ENCODE data around the gene ANKK1.

The ANKK1 gene

DNA sequence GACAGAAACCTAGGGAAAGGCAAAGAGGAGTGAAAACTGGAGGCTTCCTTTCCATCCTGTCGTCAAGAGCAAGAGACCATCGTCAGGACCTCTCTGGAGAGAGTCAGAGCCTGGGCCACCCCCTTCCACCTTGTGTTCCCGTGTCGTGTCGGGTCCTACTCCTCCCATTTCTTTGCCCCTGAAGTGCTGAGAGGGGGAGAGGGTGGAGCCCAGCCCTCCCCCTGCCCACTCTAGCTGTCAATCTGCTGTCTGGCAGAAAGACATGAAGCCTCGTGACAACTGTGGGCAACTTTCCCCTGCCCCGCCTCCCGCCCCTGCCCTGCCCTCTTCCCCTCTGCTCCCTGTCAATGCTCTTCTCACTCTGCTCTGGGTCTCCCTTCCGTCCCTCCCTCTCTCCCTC lies 20.6 kb downstream of the ANKK1 start:
- DNase-seq (ENCODE audit: low read depth in 2 of 3, low spot score in 2 of 3): no peak

GRCh38 chr11:113408887-113409286 lies 21.3 kb downstream of the ANKK1 start:
- no peak for DNase-seq (ENCODE audit: low read depth in 2 of 3, low spot score in 2 of 3)

DNA sequence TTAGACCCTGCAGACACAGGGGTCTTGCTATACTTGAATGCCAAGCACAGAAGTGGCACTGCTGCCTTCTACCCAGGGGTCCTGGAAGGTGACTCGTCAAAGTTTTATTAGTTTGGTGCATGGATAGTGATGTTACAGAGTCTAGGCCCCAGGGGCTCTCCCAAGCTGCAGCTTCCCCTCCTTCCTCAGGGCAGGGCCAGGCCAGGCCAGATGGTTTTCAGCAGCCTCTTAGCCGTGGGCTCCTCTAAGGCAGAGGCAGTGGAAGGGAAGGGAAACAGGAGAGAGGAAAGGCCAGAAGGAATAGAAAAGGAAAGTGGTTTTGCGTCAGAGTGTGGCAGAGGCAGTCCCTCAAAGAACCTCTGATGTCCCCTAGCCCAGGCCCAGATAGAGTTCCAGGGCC lies 21.9 kb downstream of the ANKK1 start:
- DNase-seq (ENCODE audit: low read depth in 2 of 3, low spot score in 2 of 3): no peak

- DNase-seq (ENCODE audit: low read depth in 2 of 3, low spot score in 2 of 3): no peak
Observed at GRCh38 chr11:113410414-113411135, 23.0 kb downstream of the ANKK1 start.

DNA sequence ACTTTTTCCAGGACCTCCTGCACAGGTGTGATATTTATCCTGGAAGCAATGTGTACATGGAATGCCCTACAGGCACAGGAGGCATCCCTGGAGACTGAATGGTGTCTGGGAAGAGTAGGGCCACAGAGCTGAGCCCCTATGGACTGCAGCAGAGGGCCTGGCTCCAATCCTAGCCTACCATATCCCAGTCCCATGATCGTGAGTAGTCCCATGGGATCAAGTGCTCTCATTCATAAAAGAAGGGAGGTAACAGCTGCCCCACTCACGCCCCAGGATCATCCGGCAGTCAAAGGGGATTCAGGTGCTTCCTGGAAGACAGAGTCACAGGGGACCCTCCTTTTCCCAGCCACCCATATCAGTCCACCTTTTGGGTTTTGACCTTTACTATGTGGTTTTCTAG lies 24.0 kb downstream of the ANKK1 start:
- DNase-seq (ENCODE audit: low read depth in 2 of 3, low spot score in 2 of 3): no peak

DNA sequence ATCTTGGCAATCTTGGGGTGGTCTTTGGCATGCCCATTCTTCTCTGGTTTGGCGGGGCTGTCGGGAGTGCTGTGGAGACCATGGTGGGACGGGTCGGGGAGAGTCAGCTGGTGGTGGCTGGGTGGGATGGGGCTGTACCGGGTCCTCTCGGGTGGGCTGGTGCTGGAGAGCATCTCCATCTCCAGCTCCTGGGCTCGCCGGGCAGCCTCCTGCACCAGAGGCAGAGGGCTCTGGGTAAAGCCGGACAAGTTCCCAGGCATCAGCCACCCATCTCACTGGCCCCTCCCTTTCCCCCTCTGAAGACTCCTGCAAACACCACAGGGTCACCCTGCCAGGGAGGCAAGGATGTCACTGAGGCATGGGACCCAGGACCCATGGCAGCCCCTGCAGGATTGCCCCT lies 25.1 kb downstream of the ANKK1 start:
- no peak for DNase-seq (ENCODE audit: low read depth in 2 of 3, low spot score in 2 of 3)

- DNase-seq (ENCODE audit: low read depth in 2 of 3, low spot score in 2 of 3): no peak
Observed at GRCh38 chr11:113415343-113415742, 27.8 kb downstream of the ANKK1 start.

GRCh38 chr11:113417428-113417827 lies 29.8 kb downstream of the ANKK1 start:
- DNase-seq (ENCODE audit: low read depth in 2 of 3, low spot score in 2 of 3): no peak

GRCh38 chr11:113419454-113420003 lies 31.9 kb downstream of the ANKK1 start:
- DNase-seq (ENCODE audit: low read depth in 2 of 3, low spot score in 2 of 3): no peak

DNA sequence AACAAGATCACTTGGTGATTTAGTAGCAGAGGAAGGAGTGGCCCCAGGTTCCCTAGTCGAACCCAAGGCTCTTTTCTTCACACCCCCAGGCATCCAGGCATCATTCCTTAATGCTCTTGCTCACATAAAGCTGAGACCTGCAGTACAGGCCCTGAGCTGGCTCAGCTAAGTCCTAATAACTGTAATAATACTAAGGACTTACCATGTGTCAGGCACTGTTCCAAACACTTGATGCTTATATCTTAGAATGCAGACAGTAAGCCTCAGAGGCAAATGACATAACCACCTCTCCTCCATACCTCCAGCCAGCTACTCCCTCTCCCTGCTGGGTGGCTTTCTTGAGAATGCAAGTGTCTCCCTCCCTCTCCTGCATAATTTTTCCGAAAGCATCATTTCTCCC lies 33.2 kb downstream of the ANKK1 start:
- no peak for DNase-seq (ENCODE audit: low read depth in 2 of 3, low spot score in 2 of 3)

DNA sequence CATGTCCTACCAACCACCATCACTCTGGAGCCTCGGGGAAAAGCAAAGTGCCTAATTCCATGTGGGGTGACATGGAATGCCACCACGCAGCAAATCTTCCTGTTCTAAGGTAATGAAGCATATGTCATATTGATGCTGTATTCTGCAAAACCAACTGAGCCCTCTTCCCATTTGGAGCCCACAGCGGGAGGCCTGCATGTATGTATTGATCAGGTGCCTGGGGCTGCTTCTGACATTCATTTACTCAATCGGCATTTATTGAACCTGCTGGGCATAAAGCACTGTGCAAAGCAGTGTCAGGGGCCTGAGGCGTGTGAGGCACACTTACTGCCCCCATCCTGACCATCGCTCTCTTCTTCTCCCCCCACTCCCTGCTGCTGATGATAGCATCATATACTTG lies 39.1 kb downstream of the ANKK1 start:
- DNase-seq (ENCODE audit: low read depth in 2 of 3, low spot score in 2 of 3): no peak

DNA sequence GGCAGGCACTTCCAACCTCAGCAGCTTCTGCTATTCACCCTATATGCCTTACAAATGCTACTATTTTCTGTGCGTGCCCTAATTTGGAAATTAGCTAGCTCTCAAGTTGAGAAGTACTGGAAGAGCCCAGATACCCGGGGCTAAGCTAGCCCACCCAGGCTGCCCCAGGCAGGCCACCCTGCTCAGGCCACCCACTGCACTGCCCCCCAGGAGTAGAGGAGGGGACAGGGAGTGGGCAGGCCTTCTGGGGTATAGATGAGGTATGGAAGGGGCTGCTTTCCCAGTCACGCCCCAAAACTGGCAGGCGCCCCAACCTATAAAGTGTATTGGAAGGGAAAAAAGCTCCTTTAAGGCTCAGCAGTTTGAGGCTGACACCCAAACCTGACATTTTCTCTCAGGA lies 44.2 kb downstream of the ANKK1 start:
- no peak for DNase-seq (ENCODE audit: low read depth in 2 of 3, low spot score in 2 of 3)

GRCh38 chr11:113435190-113435968 lies 47.8 kb downstream of the ANKK1 start:
- no peak for DNase-seq (ENCODE audit: low read depth in 2 of 3, low spot score in 2 of 3)

GRCh38 chr11:113436672-113437252 lies 49.2 kb downstream of the ANKK1 start:
- no peak for DNase-seq (ENCODE audit: low read depth in 2 of 3, low spot score in 2 of 3)

GRCh38 chr11:113440816-113441215 lies 53.2 kb downstream of the ANKK1 start:
- DNase-seq (ENCODE audit: low read depth in 2 of 3, low spot score in 2 of 3): no peak

DNA sequence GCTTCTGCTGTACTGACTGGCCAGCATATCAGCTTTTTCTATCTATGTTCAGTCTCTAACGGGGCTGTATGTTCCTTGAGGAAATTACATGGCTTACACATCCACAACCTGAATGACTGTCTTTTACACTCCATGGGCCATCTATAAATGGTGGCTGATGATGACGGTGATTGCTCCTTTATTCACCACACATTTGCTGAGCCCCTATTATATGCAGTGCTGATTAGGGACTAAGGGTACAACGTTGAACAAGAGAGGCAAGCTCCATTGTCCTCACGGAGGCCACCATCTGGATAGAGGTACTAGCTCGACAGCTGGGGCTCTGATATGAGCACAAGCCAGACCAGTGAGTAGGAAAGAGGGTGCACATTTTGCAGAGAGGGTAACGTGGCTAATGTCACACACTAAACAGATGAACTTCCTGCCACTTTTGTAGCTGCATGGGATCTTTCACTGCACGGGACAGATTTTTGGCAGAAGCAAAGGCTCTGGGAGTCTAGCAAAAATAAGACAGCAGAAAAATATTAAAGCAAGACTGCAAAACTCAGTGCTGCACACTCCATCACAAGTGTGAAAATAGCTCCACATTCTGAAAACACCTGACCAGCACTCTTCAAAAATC lies 57.0 kb downstream of the ANKK1 start:
- DNase-seq (ENCODE audit: low read depth in 2 of 3, low spot score in 2 of 3): no peak

DNA sequence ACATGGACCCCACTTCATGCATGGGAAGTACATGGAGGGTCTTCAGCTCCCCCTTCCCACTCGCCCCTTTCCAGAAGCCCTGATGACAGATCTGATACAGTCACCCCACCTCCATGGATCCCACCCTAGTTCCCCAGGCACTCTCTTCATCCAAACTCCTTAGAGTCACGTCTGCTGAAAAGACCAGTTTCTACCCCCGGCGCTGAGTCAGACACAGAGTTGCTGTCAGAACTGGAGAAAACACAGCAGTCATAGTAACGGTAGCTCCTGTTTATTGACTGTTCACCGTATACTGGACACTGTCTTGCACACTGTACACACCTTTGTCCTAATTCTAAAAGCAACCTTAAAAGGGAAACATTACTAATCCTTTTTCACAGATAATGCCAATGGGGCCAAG lies 58.5 kb downstream of the ANKK1 start:
- no peak for DNase-seq (ENCODE audit: low read depth in 2 of 3, low spot score in 2 of 3)

DNA sequence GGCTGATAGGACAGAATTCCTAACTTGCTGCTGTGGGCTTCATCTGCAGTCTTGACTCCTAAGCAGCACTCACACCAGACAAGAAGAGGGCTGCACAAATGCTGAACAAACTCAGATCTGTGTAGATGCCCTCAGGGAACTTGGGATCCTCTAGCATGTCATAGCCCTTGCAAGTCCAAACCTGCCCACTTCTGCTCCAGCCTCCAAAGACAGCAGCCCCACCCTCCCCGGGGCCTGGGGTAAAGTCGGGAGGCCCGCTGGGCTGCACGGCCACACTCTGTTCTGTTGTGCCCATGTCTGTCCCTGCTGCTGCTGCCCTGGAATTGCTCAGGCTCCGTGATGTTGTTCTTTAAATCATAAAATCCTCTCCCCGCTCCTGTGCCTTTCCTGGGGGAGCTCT lies 59.4 kb downstream of the ANKK1 start:
- DNase-seq (ENCODE audit: low read depth in 2 of 3, low spot score in 2 of 3): no peak

DNA sequence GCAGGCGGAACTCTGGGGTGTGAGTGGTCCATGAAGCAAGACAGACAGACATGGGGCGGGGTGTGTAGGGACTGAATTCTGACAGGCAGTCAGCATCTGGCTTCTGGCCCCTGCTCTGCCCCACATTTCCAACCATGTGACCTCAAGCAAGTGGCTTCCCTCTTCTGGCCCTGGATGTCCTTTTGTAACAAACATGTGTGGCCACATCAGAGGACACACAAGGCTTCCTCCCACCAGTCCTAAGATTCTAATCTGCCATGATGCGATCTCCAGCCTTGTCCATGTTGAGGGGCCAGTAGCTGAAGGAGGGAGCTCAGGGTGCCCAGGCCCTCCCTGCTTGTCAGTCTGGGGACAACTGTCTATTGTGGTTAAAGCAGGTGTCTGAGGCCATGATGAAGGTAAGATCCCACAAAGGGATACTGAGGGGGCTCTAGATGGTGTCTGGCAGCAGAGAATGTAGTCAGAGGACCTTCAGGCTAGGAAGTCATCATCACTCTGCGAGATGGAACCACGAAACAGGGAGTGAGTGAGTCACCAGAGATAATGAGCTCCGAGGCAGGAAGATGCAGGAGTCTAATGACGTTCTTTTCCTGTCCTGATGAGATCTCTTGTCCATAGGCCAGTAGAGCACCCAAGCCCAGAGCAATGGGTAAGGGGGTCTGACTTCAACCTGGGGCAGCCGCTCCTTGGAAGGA lies 60.2 kb downstream of the ANKK1 start:
- DNase-seq (ENCODE audit: low read depth in 2 of 3, low spot score in 2 of 3): no peak

DNA sequence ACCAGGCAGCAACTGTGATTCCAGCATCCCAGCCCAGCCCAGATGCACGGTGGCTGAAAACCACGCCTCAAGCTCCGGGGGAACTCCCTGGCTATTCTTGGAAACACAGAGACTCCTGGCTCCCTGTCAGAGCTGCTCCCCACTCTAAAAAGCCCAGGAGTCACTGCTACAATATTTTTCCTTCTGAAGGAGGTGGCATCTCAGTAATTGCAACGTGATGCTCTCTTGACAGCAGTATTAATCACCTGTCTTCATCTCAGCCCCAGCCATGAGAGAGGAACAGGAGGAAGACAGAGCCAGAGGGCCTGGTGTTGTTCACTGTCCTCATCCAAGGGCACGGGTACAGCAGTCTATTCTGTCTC lies 60.7 kb downstream of the ANKK1 start:
- DNase-seq (ENCODE audit: low read depth in 2 of 3, low spot score in 2 of 3): no peak

GRCh38 chr11:113449743-113450142 lies 62.2 kb downstream of the ANKK1 start:
- DNase-seq (ENCODE audit: low read depth in 2 of 3, low spot score in 2 of 3): no peak
